RWPE2 (cell line): ENCODE data around the gene IZUMO4.

Source experiments
- ATAC-seq: fragments of 200-7000 bp; cut with Tn5 transposase; 3 replicates; pipeline ENCODE4 v1.9.1; 2021; ENCODE audit warnings: low read depth
- DNase-seq: peaks from one replicate; pipeline ENCODE4 v3.0.0-alpha.2; 2020; ENCODE audit warnings: low spot score
- H3K27ac ChIP-seq: fragments of 450-650 bp; 2 replicates; pipeline ENCODE4 v1.5.1; 2017; ENCODE audit warnings: mild to moderate bottlenecking; ENCODE audit not compliant: poor library complexity, severe bottlenecking
- H3K27me3 ChIP-seq: fragments of 250-450 bp; sonication (Bioruptor Pico); 2 replicates; pipeline ENCODE4 v1.5.1; 2021; ENCODE audit warnings: mild to moderate bottlenecking, moderate library complexity; ENCODE audit not compliant: insufficient read depth, poor library complexity, severe bottlenecking
- H3K36me3 ChIP-seq: fragments of 250-450 bp; sonication (Bioruptor Pico); 2 replicates; pipeline ENCODE4 v1.5.1; 2020; ENCODE audit warnings: low read depth, mild to moderate bottlenecking, moderate library complexity
- H3K4me1 ChIP-seq: fragments of 250-450 bp; sonication (Bioruptor Pico); 2 replicates; pipeline ENCODE4 v1.5.1; 2021; ENCODE audit warnings: mild to moderate bottlenecking, moderate library complexity; ENCODE audit not compliant: insufficient read depth, poor library complexity, severe bottlenecking
- H3K4me3 ChIP-seq: fragments of 250-450 bp; sonication (Bioruptor Pico); 2 replicates; pipeline ENCODE4 v1.5.1; 2021; ENCODE audit warnings: mild to moderate bottlenecking, moderate library complexity; ENCODE audit not compliant: severe bottlenecking
- H3K9me3 ChIP-seq: fragments of 250-450 bp; sonication (Bioruptor Pico); 2 replicates; pipeline ENCODE4 v1.5.1; 2021; ENCODE audit warnings: mild to moderate bottlenecking, moderate library complexity; ENCODE audit not compliant: severe bottlenecking
- CTCF ChIP-seq: fragments of 450-650 bp; IDR thresholded peaks from one replicate; pipeline ENCODE4 v1.5.1; 2017; ENCODE audit warnings: mild to moderate bottlenecking, moderate library complexity; ENCODE audit not compliant: poor library complexity, severe bottlenecking

Gene IZUMO4

GRCh38 chr19:2101417-2102335 lies 5.0 kb downstream of the IZUMO4 start:
- no peak for ATAC-seq
- H3K36me3 ChIP-seq: peaks cover 44% of the 10 kb centered on the region

DNA sequence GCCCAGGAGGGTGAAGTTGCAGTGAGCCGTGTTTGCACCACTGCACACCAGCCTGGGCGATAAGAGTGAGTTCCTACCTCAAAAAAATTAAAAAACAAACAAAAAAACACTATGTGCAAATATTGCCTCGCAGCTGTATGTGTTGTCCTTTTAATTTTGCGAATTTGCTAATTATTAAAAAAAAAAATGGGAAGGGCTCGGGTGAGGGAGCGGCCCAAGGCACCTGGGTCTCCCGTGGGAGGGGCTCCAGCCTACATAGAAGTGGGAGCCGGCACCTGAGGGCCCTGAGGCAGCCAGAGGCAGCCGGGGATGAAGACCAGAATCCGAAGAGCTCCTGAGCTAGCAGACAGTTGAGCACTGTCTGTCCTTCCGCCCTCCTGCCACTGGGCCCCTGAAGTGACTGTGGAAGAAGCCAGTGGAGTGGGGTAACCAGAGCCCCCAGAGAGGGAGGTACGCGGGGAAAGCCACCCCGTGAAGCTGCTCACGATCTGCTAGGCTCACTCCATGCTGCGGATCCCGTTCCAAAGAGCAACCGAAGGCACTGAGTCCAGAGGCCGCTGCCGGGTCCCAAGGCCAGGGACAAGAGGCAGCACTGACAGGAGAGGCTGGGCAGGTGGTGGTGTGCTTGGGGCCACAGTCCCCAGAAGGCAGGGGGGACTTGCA lies 6.5 kb downstream of the IZUMO4 start:
- ATAC-seq (no peak), DNase-seq (no peak)
- H3K4me3 ChIP-seq: no peak overlapping the region
- no peak overlapping the region for H3K27ac ChIP-seq
- no peaks in the 10 kb centered on the region for H3K9me3 ChIP-seq
- no peaks in the 10 kb centered on the region for H3K27me3 ChIP-seq
- H3K36me3 ChIP-seq: peaks cover 53% of the 10 kb centered on the region
- no peak for TF ChIP-seq CTCF
- no peaks in the 10 kb centered on the region for H3K4me1 ChIP-seq

More at GRCh38 chr19:2101417-2102335, 5.0 kb downstream of the IZUMO4 start:
- no peak for DNase-seq
- Histone ChIP-seq H3K27me3 (no peaks in the 10 kb centered on the region), H3K27ac (no peak overlapping the region), H3K4me3 (no peak overlapping the region), H3K9me3 (no peaks in the 10 kb centered on the region), H3K4me1 (no peaks in the 10 kb centered on the region)
- no peak for TF ChIP-seq CTCF

DNA sequence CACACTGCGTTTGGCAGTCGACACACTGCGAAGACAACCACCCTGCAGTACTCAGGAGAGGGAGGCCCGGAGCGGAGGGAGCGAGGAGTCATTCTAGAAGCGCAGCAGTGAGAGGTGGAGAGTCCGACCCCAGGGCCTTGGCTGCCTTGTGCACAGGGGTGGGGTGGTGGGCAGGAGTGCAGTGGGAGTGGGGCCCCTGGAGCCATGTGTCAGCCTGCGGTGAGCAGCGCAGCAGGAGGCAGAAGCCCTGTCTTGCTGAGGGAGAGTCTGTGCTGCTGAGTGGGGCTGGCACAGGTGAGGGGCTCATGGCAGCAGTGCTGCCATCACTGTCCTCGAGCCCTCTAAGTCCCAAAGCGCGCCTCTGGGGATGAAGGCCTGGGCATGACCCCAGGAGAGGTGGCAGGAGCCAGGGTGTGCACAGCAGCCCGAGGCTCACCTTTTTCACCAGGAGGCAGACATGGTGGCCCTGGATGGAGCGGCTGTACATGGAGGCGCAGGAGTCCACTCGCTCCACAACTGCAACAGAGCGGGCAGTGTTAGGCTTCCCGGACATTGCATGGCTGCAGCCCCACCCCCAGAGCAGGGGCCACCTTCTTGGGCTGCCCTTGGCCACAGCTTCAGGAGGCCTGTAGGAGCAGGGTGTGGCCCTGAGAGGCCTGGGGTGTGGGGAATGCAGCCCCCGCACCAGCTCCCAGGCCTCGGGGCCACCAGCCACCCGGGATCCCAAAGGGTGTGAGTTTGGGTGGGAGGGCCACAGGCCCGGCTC lies 11.7 kb downstream of the IZUMO4 start:
- H3K27ac ChIP-seq: no peak overlapping the region
- no peaks in the 10 kb centered on the region for H3K4me1 ChIP-seq
- no peak overlapping the region for H3K4me3 ChIP-seq
- no peak for DNase-seq
- no peak for TF ChIP-seq CTCF
- no peak for ATAC-seq
- H3K36me3 ChIP-seq: peaks cover 77% of the 10 kb centered on the region
- H3K27me3 ChIP-seq: no peaks in the 10 kb centered on the region
- no peaks in the 10 kb centered on the region for H3K9me3 ChIP-seq

- H3K9me3 ChIP-seq: no peaks in the 10 kb centered on the region
- no peaks in the 10 kb centered on the region for H3K4me1 ChIP-seq
- ATAC-seq (no peak), DNase-seq (no peak)
- no peak for TF ChIP-seq CTCF
- H3K36me3 ChIP-seq: peaks cover 85% of the 10 kb centered on the region
- no peak overlapping the region for H3K4me3 ChIP-seq
- no peak overlapping the region for H3K27ac ChIP-seq
- H3K27me3 ChIP-seq: no peaks in the 10 kb centered on the region
Observed at GRCh38 chr19:2109046-2109864, 12.5 kb downstream of the IZUMO4 start.
